Adrenal gland (tissue), 12 donors: ENCODE measurements around the gene HDDC3. TPM values are rescaled to one million over a fixed set of nuclear protein-coding genes. Genes with fewer than 3 reads are reported as not detected.

Source experiments
- DNase-seq, 7 donors: peaks; one replicate each; pipeline ENCODE4 v3.0.0-alpha.2; 2019 to 2020
- H3K27ac ChIP-seq, 5 donors: fragments of 200-600 bp; sonication (generic) in 4 of 5; 1 replicate in 3 of 5; 2 replicates in 2 of 5; pipeline versions ENCODE4 v1.5.1 to v1.8.0; 2016 to 2020; ENCODE audit warnings: mild to moderate bottlenecking in 1 of 5
- H3K27me3 ChIP-seq: fragments of 200-600 bp; 2 replicates; pipeline ENCODE4 v1.8.0; 2021
- H3K36me3 ChIP-seq, 2 donors: fragments of 200-600 bp; replicated peaks in 1 of 2; 1 replicate in 1 of 2; 2 replicates in 1 of 2; pipeline versions ENCODE4 v1.5.1 to v1.8.0; 2018 to 2022
- H3K4me1 ChIP-seq, 2 donors: fragments of 200-600 bp; replicated peaks in 1 of 2; 1 replicate in 1 of 2; 2 replicates in 1 of 2; pipeline versions ENCODE4 v1.5.1 to v1.8.0; 2018 to 2021
- H3K4me3 ChIP-seq, 4 donors: fragments of 200-600 bp; sonication (generic) in 3 of 4; one replicate each; pipeline ENCODE4 v1.5.1; 2016 to 2018
- H3K9me3 ChIP-seq, 3 donors: fragments of 200-600 bp; sonication (generic) in 1 of 3; replicated peaks in 1 of 3; 1 replicate in 2 of 3; 2 replicates in 1 of 3; pipeline versions ENCODE4 v1.5.1 to v1.8.0; 2016 to 2021
- CTCF ChIP-seq, 6 experiments: fragments of 450-650 bp in 4 of 6; fragments of 200-600 bp in 2 of 6; sonication (generic) in 1 of 6; IDR thresholded peaks; 1 replicate in 5 of 6; 2 replicates in 1 of 6; pipeline versions ENCODE4 v1.5.1 to v1.8.0; 2016 to 2021; ENCODE audit warnings: antibody characterized with exemption in 6 of 6, mild to moderate bottlenecking in 2 of 6, moderate library complexity in 1 of 6
- POLR2A ChIP-seq, 2 donors: fragments of 450-650 bp; IDR thresholded peaks; one replicate each; pipeline ENCODE4 v1.6.1; 2017; ENCODE audit warnings: antibody characterized with exemption in 2 of 2, mild to moderate bottlenecking in 2 of 2, moderate library complexity in 1 of 2
- WGBS, 4 donors: extraction: QIAGEN DNeasy Blood & Tissue Kit in 2 of 4; methylation state at CpG; one replicate each; pipeline versions ENCODE4 v1.1.5 to v1.1.7; 2013 to 2017; 5-methylcytosine and 5-hydroxymethylcytosine counted together
- intact Hi-C, 2 donors: fragments of 100-400 bp; cut with DNase I; formaldehyde crosslinking; loops; one replicate each; pipeline versions ENCODE4 v1.14.1 to v1.15.0; 2022 to 2023
- polyA plus RNA-seq, 3 donors: library from polyadenylated mRNA; stranded (reverse); fragments of 200-250 nt in 2 of 3; fragments of 350-450 nt in 1 of 3; fragmentation: Illumina TruSeq in 1 of 3; extraction: RNeasy Lipid Tissue Mini Kit (QIAGEN cat#74804) in 1 of 3; gene quantifications; one replicate each; pipeline ENCODE4 v1.2.3, GENCODE V29; 2013 to 2014
- total RNA-seq, 9 donors: library from RNA; depleted of rRNA in 4 of 9; stranded (reverse); fragments of >200 nt in 4 of 9; fragments of 120-200 nt in 1 of 9; fragmentation: NEBNext Ultra II Directional in 1 of 9; extraction: Animal tissue kit (Norgen Biotek cat#: 25700) in 1 of 9; gene quantifications; one replicate each; pipeline versions ENCODE4 v1.1.0 to v1.2.4, GENCODE V29; 2013 to 2023
- donor health status: healthy with polysubstance abuse.
- donor health status: Bipolar disorder and iron deficiency.
- donor health status: DM: yes; HTN: yes; CAD: no.
- donor health status: DM: no; HTN: no; CAD: no.
- donor health status: DM: no; HTN: no; CAD: no.
- donor health status: DM: yes; HTN: yes; CAD: no.

The HDDC3 gene
- total and polyA plus RNA-seq, 12 donors: 14.6 to 40.2 (median 27.7) TPM

- Histone ChIP-seq H3K27me3 (no peaks in the 10 kb centered on the region), H3K27ac (no peak overlapping the region), H3K9me3 (no peaks in the 10 kb centered on the region), H3K36me3 (peaks cover 0 to 65% of the 10 kb centered on the region in 2 donors), H3K4me3 (no peak overlapping the region), H3K4me1 (peaks cover 11 to 16% of the 10 kb centered on the region in 2 donors)
- TF ChIP-seq CTCF (IDR thresholded peaks at IDR 0.05) (no peak), POLR2A (IDR thresholded peaks at IDR 0.05) (no peak)
- 90 to 96% (median 93%) methylated on average over 6 to 11 of the region's 11 CpGs for WGBS, 4 donors
- no peak for DNase-seq
- intact Hi-C loops: no loop called here
Observed at GRCh38 chr15:90906181-90906849, 26.0 kb downstream of the HDDC3 start.

- H3K36me3 ChIP-seq: peaks cover 0 to 57% of the 10 kb centered on the region in 2 donors
Observed at GRCh38 chr15:90905306-90906180, 26.8 kb downstream of the HDDC3 start.

GRCh38 chr15:90904746-90905145 lies 27.6 kb downstream of the HDDC3 start:
- 90 to 96% (median 94%) methylated on average over 9 of the region's 9 CpGs for WGBS, 4 donors
- Histone ChIP-seq H3K9me3 (no peaks in the 10 kb centered on the region), H3K27me3 (no peaks in the 10 kb centered on the region), H3K27ac (no peak overlapping the region), H3K4me3 (no peak overlapping the region), H3K36me3 (peaks cover 0 to 49% of the 10 kb centered on the region in 2 donors), H3K4me1 (peaks cover 11 to 17% of the 10 kb centered on the region in 2 donors)
- no peak for DNase-seq
- intact Hi-C loops: no loop called here
- no peak for TF ChIP-seq CTCF (IDR thresholded peaks at IDR 0.05)
- TF ChIP-seq POLR2A (IDR thresholded peaks at IDR 0.05): no peak

More at GRCh38 chr15:90905306-90906180, 26.8 kb downstream of the HDDC3 start:
- DNase-seq: no peak
- Histone ChIP-seq H3K4me3 (no peak overlapping the region), H3K27me3 (no peaks in the 10 kb centered on the region), H3K9me3 (no peaks in the 10 kb centered on the region), H3K4me1 (peaks cover 11 to 17% of the 10 kb centered on the region in 2 donors), H3K27ac (no peak overlapping the region)
- 92 to 94% (median 93%) methylated on average over 16 to 28 of the region's 28 CpGs for WGBS, 4 donors
- intact Hi-C loops: no loop called here
- TF ChIP-seq CTCF (IDR thresholded peaks at IDR 0.05): no peak
- no peak for TF ChIP-seq POLR2A (IDR thresholded peaks at IDR 0.05)
